ENCODE measurements around the gene ALMS1. TPM values are rescaled to one million over a fixed set of nuclear protein-coding genes. Genes with fewer than 3 reads are reported as not detected.

ALMS1 gene
- total RNA-seq, 2 experiments from 2014 or later, result 35.5 to 57.8 TPM

DNA sequence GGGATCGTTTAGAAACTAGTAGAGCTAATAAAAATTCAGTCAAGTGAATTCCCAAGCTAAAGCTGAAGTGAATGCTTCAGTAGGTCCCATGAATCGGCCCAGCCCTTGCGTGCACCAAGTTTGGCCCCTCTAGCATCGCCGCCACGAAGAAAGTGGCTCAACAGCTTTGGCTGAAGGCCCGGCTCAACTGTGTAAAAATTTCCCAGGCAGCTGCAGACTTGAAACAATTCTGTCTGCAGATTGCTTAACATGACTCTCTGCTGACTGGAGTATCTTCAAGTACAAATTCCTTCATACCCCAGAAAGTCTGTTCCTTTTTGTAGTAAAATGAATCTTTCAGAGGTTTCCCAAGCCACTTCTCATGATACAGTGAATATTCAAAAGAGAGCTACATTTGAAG is 32.7 kb downstream of the ALMS1 start:
- H3K27ac ChIP-seq (ENCODE audit: low read depth, low read length, poor library complexity, severe bottlenecking), result no peak overlapping the region
- peaks cover 31% of the 10 kb centered on the region; the same call in 1 of the 2 replicates for H3K36me3 ChIP-seq (ENCODE audit: insufficient read depth, low read length)
- H3K4me3 ChIP-seq (ENCODE audit: low read depth, low read length, poor library complexity, severe bottlenecking), result no peak overlapping the region
- intact Hi-C loops (cut with micrococcal nuclease; ENCODE audit: unreplicated experiment), result no loop called here
- H3K9me2 ChIP-seq (ENCODE audit: insufficient read depth, low read length), result no peaks in the 10 kb centered on the region
- no peaks in the 10 kb centered on the region for H4K20me1 ChIP-seq (ENCODE audit: insufficient read depth, low read length)
- POLR2A ChIA-PET, result interaction anchor here (0.5 to 1.6 kb wide), 4 partner anchors 12 to 214 kb away, joined by 4 to 5 read pairs (median 5); no protein-coding TSS in a partner anchor
- peaks cover 8% of the 10 kb centered on the region; the same call in 1 of the 2 replicates for H3K79me2 ChIP-seq (ENCODE audit: insufficient read depth, low read depth, low read length)
- no peak for TF ChIP-seq EZH2phosphoT487 (IDR thresholded peaks at IDR 0.05; ENCODE audit: borderline replicate concordance, low read depth, low read length)
- TF ChIP-seq, protein P1, sequence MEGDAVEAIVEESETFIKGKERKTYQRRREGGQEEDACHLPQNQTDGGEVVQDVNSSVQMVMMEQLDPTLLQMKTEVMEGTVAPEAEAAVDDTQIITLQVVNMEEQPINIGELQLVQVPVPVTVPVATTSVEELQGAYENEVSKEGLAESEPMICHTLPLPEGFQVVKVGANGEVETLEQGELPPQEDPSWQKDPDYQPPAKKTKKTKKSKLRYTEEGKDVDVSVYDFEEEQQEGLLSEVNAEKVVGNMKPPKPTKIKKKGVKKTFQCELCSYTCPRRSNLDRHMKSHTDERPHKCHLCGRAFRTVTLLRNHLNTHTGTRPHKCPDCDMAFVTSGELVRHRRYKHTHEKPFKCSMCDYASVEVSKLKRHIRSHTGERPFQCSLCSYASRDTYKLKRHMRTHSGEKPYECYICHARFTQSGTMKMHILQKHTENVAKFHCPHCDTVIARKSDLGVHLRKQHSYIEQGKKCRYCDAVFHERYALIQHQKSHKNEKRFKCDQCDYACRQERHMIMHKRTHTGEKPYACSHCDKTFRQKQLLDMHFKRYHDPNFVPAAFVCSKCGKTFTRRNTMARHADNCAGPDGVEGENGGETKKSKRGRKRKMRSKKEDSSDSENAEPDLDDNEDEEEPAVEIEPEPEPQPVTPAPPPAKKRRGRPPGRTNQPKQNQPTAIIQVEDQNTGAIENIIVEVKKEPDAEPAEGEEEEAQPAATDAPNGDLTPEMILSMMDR (conservative IDR thresholded peaks at IDR 0.05; ENCODE audit: low read length), result no peak
- no peak overlapping the region for H2AFZ ChIP-seq (ENCODE audit: low read length)
- no TSS peak for BruUV-seq (replicated peaks)
- CTCF ChIA-PET (ENCODE audit: unreplicated experiment), result no interaction called here
- no peak for DNase-seq (ENCODE audit: low spot score)
- H3K4me2 ChIP-seq (ENCODE audit: low read length), result no peak overlapping the region
- no peaks in the 10 kb centered on the region for H3K9me3 ChIP-seq (ENCODE audit: low read length)
- H3K4me1 ChIP-seq (ENCODE audit: insufficient read depth, low read length, poor library complexity, severe bottlenecking), result no peaks in the 10 kb centered on the region

DNA sequence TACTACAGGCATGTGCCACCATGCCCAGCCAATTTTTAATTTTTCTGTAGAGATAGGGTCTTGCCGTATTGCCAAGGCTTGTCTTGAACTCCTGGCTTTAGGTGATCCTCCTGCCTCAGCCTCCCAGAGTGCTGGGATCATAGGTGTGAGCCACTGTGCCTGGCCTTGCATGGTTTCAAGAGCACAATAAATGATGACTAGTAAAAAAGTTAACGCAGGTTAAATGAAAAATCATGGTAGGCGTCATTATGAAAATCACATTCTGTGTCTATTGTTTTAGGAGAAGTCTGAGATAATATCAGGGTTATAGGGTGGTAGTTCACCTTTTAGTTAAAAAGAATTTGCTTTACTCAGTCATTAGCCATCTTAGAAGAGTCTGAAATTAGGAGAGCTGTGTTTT is 38.3 kb downstream of the ALMS1 start:
- no peaks in the 10 kb centered on the region for H3K79me2 ChIP-seq (ENCODE audit: insufficient read depth, low read depth, low read length)
- H3K9me3 ChIP-seq (ENCODE audit: low read length), result no peaks in the 10 kb centered on the region
- H3K36me3 ChIP-seq (ENCODE audit: insufficient read depth, low read length), result peaks cover 56% of the 10 kb centered on the region
- DNase-seq (ENCODE audit: low spot score), result no peak
- ChIA-PET CTCF (ENCODE audit: unreplicated experiment) (no interaction called here), POLR2A (no interaction called here)
- H2AFZ ChIP-seq (ENCODE audit: low read length), result no peak overlapping the region
- H3K4me3 ChIP-seq (ENCODE audit: low read depth, low read length, poor library complexity, severe bottlenecking), result no peak overlapping the region
- BruUV-seq (replicated peaks), result no TSS peak
- TF ChIP-seq, protein P1 (conservative IDR thresholded peaks at IDR 0.05; ENCODE audit: low read length), result no peak
- no peak for TF ChIP-seq EZH2phosphoT487 (IDR thresholded peaks at IDR 0.05; ENCODE audit: borderline replicate concordance, low read depth, low read length)
- H4K20me1 ChIP-seq (ENCODE audit: insufficient read depth, low read length), result no peaks in the 10 kb centered on the region
- H3K4me2 ChIP-seq (ENCODE audit: low read length), result no peak overlapping the region
- H3K27ac ChIP-seq (ENCODE audit: low read depth, low read length, poor library complexity, severe bottlenecking), result no peak overlapping the region
- no peaks in the 10 kb centered on the region for H3K9me2 ChIP-seq (ENCODE audit: insufficient read depth, low read length)
- no peaks in the 10 kb centered on the region for H3K4me1 ChIP-seq (ENCODE audit: insufficient read depth, low read length, poor library complexity, severe bottlenecking)
- intact Hi-C loops (cut with micrococcal nuclease; ENCODE audit: unreplicated experiment), result no loop called here

DNA sequence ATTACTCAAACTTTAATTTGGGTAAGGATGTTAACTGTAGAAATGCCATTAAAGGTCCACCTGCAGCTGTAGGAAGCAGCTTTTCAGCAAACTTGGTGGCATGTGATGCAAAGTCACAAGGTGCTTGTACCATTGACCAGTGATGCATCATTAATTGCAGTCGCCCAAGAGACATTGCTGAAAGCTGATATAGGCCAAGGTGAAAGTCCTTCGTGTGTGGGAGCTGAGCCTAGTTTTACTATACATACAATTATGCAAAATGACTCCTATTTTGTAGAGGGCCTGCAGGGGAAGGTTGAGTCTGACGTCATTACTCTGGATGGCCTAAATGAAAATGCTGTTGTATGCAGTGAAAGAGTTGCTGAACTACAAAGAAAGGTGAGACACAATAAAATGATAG is 40.5 kb downstream of the ALMS1 start:
- no peaks in the 10 kb centered on the region for H3K9me2 ChIP-seq (ENCODE audit: insufficient read depth, low read length)
- H3K4me3 ChIP-seq (ENCODE audit: low read depth, low read length, poor library complexity, severe bottlenecking), result no peak overlapping the region
- H4K20me1 ChIP-seq (ENCODE audit: insufficient read depth, low read length), result no peaks in the 10 kb centered on the region
- TF ChIP-seq, protein P1 (conservative IDR thresholded peaks at IDR 0.05; ENCODE audit: low read length), result no peak
- TF ChIP-seq EZH2phosphoT487 (IDR thresholded peaks at IDR 0.05; ENCODE audit: borderline replicate concordance, low read depth, low read length), result no peak
- no peak for DNase-seq (ENCODE audit: low spot score)
- no peak overlapping the region for H3K4me2 ChIP-seq (ENCODE audit: low read length)
- no TSS peak for BruUV-seq (replicated peaks)
- POLR2A ChIA-PET, result interaction anchor here (0.7 kb wide), 1 partner anchor 47 kb away, joined by 3 read pairs; no protein-coding TSS in a partner anchor
- CTCF ChIA-PET (ENCODE audit: unreplicated experiment), result interaction anchor here (0.5 kb wide), 1 partner anchor 162 kb away, joined by 3 read pairs; no protein-coding TSS in a partner anchor
- no peak overlapping the region for H2AFZ ChIP-seq (ENCODE audit: low read length)
- no peaks in the 10 kb centered on the region for H3K4me1 ChIP-seq (ENCODE audit: insufficient read depth, low read length, poor library complexity, severe bottlenecking)
- no peaks in the 10 kb centered on the region for H3K9me3 ChIP-seq (ENCODE audit: low read length)
- peaks cover 46% of the 10 kb centered on the region for H3K36me3 ChIP-seq (ENCODE audit: insufficient read depth, low read length)
- H3K79me2 ChIP-seq (ENCODE audit: insufficient read depth, low read depth, low read length), result no peaks in the 10 kb centered on the region
- intact Hi-C loops (cut with micrococcal nuclease; ENCODE audit: unreplicated experiment), result no loop called here
- H3K27ac ChIP-seq (ENCODE audit: low read depth, low read length, poor library complexity, severe bottlenecking), result no peak overlapping the region
